T-helper 2 cell treated with Interferon-gamma antibody and Interleukin-4, amounts not matched to agents 5 μg/mL and 100 μg/mL, for 36 hours (primary cell): ENCODE measurements around the gene TRMU.

Source experiments
- DNase-seq: peaks from one replicate; pipeline ENCODE4 v3.0.0; 2021; ENCODE audit warnings: low spot score
- H3K27ac Mint-ChIP-seq: one replicate; pipeline ENCODE4 v1.8.0; 2021; ENCODE audit warnings: mild to moderate bottlenecking, mixed read lengths
- H3K27me3 Mint-ChIP-seq: one replicate; pipeline ENCODE4 v1.8.0; 2021; ENCODE audit warnings: low read depth, mixed read lengths
- H3K36me3 Mint-ChIP-seq: one replicate; pipeline ENCODE4 v1.8.0; 2021; ENCODE audit warnings: low read depth, mixed read lengths
- H3K4me1 Mint-ChIP-seq: one replicate; pipeline ENCODE4 v1.8.0; 2021; ENCODE audit warnings: low read depth, mixed read lengths
- H3K4me3 Mint-ChIP-seq: one replicate; pipeline ENCODE4 v1.8.0; 2022; ENCODE audit warnings: mild to moderate bottlenecking, moderate library complexity, mixed read lengths
- H3K9me3 Mint-ChIP-seq: one replicate; pipeline ENCODE4 v1.8.0; 2021; ENCODE audit warnings: mixed read lengths

TRMU gene

GRCh38 chr22:46337870-46338269 lies 2.4 kb downstream of the TRMU start:
- Mint-ChIP-seq H3K4me1 (peaks cover 26% of the 10 kb centered on the region), H3K4me3 (no peak overlapping the region), H3K27ac (no peak overlapping the region), H3K36me3 (peaks cover 48% of the 10 kb centered on the region), H3K27me3 (no peaks in the 10 kb centered on the region), H3K9me3 (no peaks in the 10 kb centered on the region)
- no peak for DNase-seq

GRCh38 chr22:46338636-46339035 lies 3.1 kb downstream of the TRMU start:
- Mint-ChIP-seq H3K4me1 (peaks cover 26% of the 10 kb centered on the region), H3K27ac (peak overlapping the region; percentile 37), H3K36me3 (peaks cover 46% of the 10 kb centered on the region), H3K4me3 (no peak overlapping the region), H3K27me3 (no peaks in the 10 kb centered on the region), H3K9me3 (no peaks in the 10 kb centered on the region)
- no peak for DNase-seq

GRCh38 chr22:46339956-46340355 lies 4.4 kb downstream of the TRMU start:
- H3K9me3 Mint-ChIP-seq: no peaks in the 10 kb centered on the region
- peak overlapping the region; percentile 26 for H3K27ac Mint-ChIP-seq
- no peak for DNase-seq
- peaks cover 25% of the 10 kb centered on the region for H3K4me1 Mint-ChIP-seq
- peaks cover 53% of the 10 kb centered on the region for H3K36me3 Mint-ChIP-seq
- H3K27me3 Mint-ChIP-seq: no peaks in the 10 kb centered on the region
- H3K4me3 Mint-ChIP-seq: no peak overlapping the region

- Mint-ChIP-seq H3K4me1 (peaks cover 22% of the 10 kb centered on the region), H3K27me3 (no peaks in the 10 kb centered on the region), H3K9me3 (no peaks in the 10 kb centered on the region), H3K4me3 (no peak overlapping the region), H3K27ac (no peak overlapping the region), H3K36me3 (peaks cover 54% of the 10 kb centered on the region)
- DNase-seq: no peak
Measured at GRCh38 chr22:46340676-46341075, 5.2 kb downstream of the TRMU start.

GRCh38 chr22:46346680-46347405 lies 11.3 kb downstream of the TRMU start:
- peaks cover 51% of the 10 kb centered on the region for H3K36me3 Mint-ChIP-seq
- no peaks in the 10 kb centered on the region for H3K9me3 Mint-ChIP-seq
- no peaks in the 10 kb centered on the region for H3K27me3 Mint-ChIP-seq
- H3K4me1 Mint-ChIP-seq: no peaks in the 10 kb centered on the region
- H3K27ac Mint-ChIP-seq: no peak overlapping the region
- no peak for DNase-seq
- no peak overlapping the region for H3K4me3 Mint-ChIP-seq

- Mint-ChIP-seq H3K9me3 (no peaks in the 10 kb centered on the region), H3K27ac (no peak overlapping the region), H3K4me3 (no peak overlapping the region), H3K27me3 (no peaks in the 10 kb centered on the region), H3K4me1 (no peaks in the 10 kb centered on the region), H3K36me3 (peaks cover 49% of the 10 kb centered on the region)
- no peak for DNase-seq
Measured at GRCh38 chr22:46347646-46348045, 12.1 kb downstream of the TRMU start.

GRCh38 chr22:46348099-46348695 lies 12.7 kb downstream of the TRMU start:
- Mint-ChIP-seq H3K4me1 (no peaks in the 10 kb centered on the region), H3K9me3 (no peaks in the 10 kb centered on the region), H3K27me3 (no peaks in the 10 kb centered on the region), H3K36me3 (peaks cover 44% of the 10 kb centered on the region), H3K27ac (no peak overlapping the region), H3K4me3 (no peak overlapping the region)
- DNase-seq: no peak

GRCh38 chr22:46349238-46349637 lies 13.7 kb downstream of the TRMU start:
- Mint-ChIP-seq H3K27ac (no peak overlapping the region), H3K4me1 (no peaks in the 10 kb centered on the region)

GRCh38 chr22:46349681-46350080 lies 14.2 kb downstream of the TRMU start:
- H3K4me3 Mint-ChIP-seq: no peak overlapping the region
- H3K36me3 Mint-ChIP-seq: peaks cover 35% of the 10 kb centered on the region
- H3K27me3 Mint-ChIP-seq: no peaks in the 10 kb centered on the region
- no peak overlapping the region for H3K27ac Mint-ChIP-seq
- no peaks in the 10 kb centered on the region for H3K9me3 Mint-ChIP-seq
- no peak for DNase-seq
- H3K4me1 Mint-ChIP-seq: no peaks in the 10 kb centered on the region

More at GRCh38 chr22:46349238-46349637, 13.7 kb downstream of the TRMU start:
- Mint-ChIP-seq H3K4me3 (no peak overlapping the region), H3K36me3 (peaks cover 37% of the 10 kb centered on the region), H3K27me3 (no peaks in the 10 kb centered on the region), H3K9me3 (no peaks in the 10 kb centered on the region)
- DNase-seq: no peak

- Mint-ChIP-seq H3K4me3 (no peak overlapping the region), H3K36me3 (peaks cover 35% of the 10 kb centered on the region), H3K27me3 (no peaks in the 10 kb centered on the region), H3K27ac (no peak overlapping the region), H3K4me1 (no peaks in the 10 kb centered on the region), H3K9me3 (no peaks in the 10 kb centered on the region)
- DNase-seq: no peak
Measured at GRCh38 chr22:46350121-46350520, 14.6 kb downstream of the TRMU start.

GRCh38 chr22:46350646-46351045 lies 15.1 kb downstream of the TRMU start:
- peaks cover 34% of the 10 kb centered on the region for H3K36me3 Mint-ChIP-seq
- no peak overlapping the region for H3K27ac Mint-ChIP-seq
- DNase-seq: no peak
- H3K9me3 Mint-ChIP-seq: no peaks in the 10 kb centered on the region
- no peaks in the 10 kb centered on the region for H3K27me3 Mint-ChIP-seq
- no peak overlapping the region for H3K4me3 Mint-ChIP-seq
- H3K4me1 Mint-ChIP-seq: no peaks in the 10 kb centered on the region

- no peak for DNase-seq
- H3K27ac Mint-ChIP-seq: no peak overlapping the region
- H3K9me3 Mint-ChIP-seq: no peaks in the 10 kb centered on the region
- H3K36me3 Mint-ChIP-seq: peaks cover 32% of the 10 kb centered on the region
- no peaks in the 10 kb centered on the region for H3K27me3 Mint-ChIP-seq
- H3K4me1 Mint-ChIP-seq: no peaks in the 10 kb centered on the region
- H3K4me3 Mint-ChIP-seq: no peak overlapping the region
Measured at GRCh38 chr22:46351131-46351735, 15.7 kb downstream of the TRMU start.

GRCh38 chr22:46351767-46352166 lies 16.3 kb downstream of the TRMU start:
- Mint-ChIP-seq H3K4me3 (no peak overlapping the region), H3K9me3 (no peaks in the 10 kb centered on the region), H3K4me1 (no peaks in the 10 kb centered on the region), H3K36me3 (peaks cover 28% of the 10 kb centered on the region), H3K27ac (no peak overlapping the region), H3K27me3 (no peaks in the 10 kb centered on the region)
- DNase-seq: no peak

GRCh38 chr22:46352276-46352675 lies 16.8 kb downstream of the TRMU start:
- Mint-ChIP-seq H3K27me3 (no peaks in the 10 kb centered on the region), H3K27ac (no peak overlapping the region), H3K4me1 (no peaks in the 10 kb centered on the region), H3K36me3 (peaks cover 28% of the 10 kb centered on the region), H3K4me3 (no peak overlapping the region), H3K9me3 (no peaks in the 10 kb centered on the region)
- DNase-seq: no peak
